HEK293T (cell line): ENCODE results near the gene GIPC3.

ENCODE experiments used
- FOXA1 ChIP-seq: fragments of 450-650 bp; IDR thresholded peaks from 2 replicates; pipeline ENCODE4 v1.6.1; 2016; ENCODE audit warnings: mild to moderate bottlenecking
- FOXM1 ChIP-seq: fragments of 450-650 bp; IDR thresholded peaks from 2 replicates; pipeline ENCODE4 v1.6.1; 2017; ENCODE audit warnings: mild to moderate bottlenecking, borderline replicate concordance
- NFRKB ChIP-seq: fragments of 450-650 bp; IDR thresholded peaks from 2 replicates; pipeline ENCODE4 v1.6.1; 2016; ENCODE audit warnings: mild to moderate bottlenecking, moderate library complexity
- SP1 ChIP-seq: fragments of 450-650 bp; IDR thresholded peaks from 2 replicates; pipeline ENCODE4 v1.6.1; 2017
- SUZ12 ChIP-seq: fragments of 450-650 bp; IDR thresholded peaks from 2 replicates; pipeline ENCODE4 v1.6.1; 2016; ENCODE audit warnings: mild to moderate bottlenecking
- TARDBP ChIP-seq: fragments of 450-650 bp; IDR thresholded peaks from 2 replicates; pipeline ENCODE4 v1.6.1; 2016

DNA sequence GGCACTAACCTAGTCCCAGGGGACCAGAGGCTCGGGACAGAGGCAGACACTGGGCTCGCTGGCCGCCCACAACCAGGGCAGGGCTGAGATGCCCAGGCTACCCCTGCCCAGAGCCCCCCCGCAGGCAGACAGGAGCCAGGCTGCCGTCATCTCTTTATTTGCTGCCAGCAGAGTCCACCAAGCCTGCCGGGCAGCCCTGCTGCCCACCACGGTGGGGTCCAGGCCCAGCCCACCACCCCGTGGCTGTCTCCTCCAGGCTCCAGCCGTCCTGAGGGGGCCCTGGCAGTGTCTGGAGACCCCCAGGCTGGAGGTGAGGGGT lies 41.3 kb upstream of the GIPC3 start:
- no peak for TF ChIP-seq FOXM1
- TF ChIP-seq NFRKB = no peak
- TF ChIP-seq TARDBP = no peak
- no peak for TF ChIP-seq FOXA1
- no peak for TF ChIP-seq SUZ12
- no peak for TF ChIP-seq SP1
